Colon (tissue), 2 donors: ENCODE measurements around the gene SCMH1.
"Not testable (repeated sequence)": the region's sequence is repeated elsewhere in the genome, so short reads cannot be mapped to it uniquely, and the experiment has no call there.

Experiments
- FAIRE-seq: peaks from 2 replicates; lab custom pipeline; 2012; peaks lifted over from hg19 to GRCh38; lab: Jason Lieb, UNC
- donor health status: control.
- donor health status: control.

The SCMH1 gene

DNA sequence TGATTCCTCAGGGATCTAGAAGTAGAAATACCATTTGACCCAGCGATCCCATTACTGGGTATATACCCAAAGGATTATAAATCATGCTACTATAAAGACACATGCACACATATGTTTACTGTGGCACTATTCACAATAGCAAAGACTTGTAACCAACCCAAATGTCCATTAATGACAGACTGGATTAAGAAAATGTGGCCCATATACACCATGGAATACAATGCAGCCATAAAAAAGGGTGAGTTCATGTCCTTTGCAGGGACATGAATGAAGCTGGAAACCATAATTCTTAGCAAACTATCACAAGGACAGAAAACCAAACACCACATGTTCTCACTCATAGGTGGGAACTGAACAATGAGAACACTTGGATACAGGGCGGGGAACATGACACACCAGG lies 30.5 kb downstream of the SCMH1 start:
- FAIRE-seq: not testable (repeated sequence)

DNA sequence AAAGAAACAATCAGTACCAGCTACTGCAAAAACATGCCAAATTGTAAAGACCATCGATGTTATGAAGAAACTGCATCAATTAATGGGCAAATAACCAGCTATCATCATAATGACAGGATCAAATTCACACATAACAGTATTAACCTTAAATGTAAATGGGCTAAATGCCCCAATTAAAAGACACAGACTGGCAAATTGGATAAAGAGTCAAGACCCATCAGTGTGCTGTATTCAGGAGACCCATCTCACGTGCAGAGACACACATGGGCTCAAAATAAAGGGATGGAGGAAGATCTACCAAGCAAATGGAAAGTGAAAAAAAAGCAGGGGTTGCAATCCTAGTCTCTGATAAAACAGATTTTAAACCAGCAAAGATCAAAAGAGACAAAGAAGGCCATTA lies 35.1 kb downstream of the SCMH1 start:
- FAIRE-seq: not testable (repeated sequence)

- FAIRE-seq: no peak
Observed at GRCh38 chr1:41200728-41201127, 41.4 kb downstream of the SCMH1 start.

GRCh38 chr1:41199375-41199774 lies 42.7 kb downstream of the SCMH1 start:
- no peak for FAIRE-seq

GRCh38 chr1:41192456-41193178 lies 49.5 kb downstream of the SCMH1 start:
- no peak for FAIRE-seq

DNA sequence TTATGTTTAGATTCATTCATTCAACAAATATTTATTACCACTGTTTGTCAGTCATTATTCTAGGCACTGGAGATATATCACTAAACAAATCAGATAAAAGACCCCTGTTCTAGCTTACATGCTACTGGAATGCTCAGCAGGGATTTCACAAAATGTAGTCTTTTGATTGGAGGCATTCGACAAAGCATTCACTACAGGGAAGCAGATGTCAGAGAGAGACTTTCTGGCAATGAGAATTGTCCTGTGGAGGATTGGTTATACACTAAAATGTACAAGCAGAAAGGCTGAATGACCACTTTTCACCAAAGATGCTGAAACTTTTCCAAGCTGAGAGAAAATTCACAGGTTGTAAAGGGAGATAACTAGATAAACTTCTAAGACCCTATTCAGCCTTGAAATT lies 57.7 kb downstream of the SCMH1 start:
- FAIRE-seq: no peak

DNA sequence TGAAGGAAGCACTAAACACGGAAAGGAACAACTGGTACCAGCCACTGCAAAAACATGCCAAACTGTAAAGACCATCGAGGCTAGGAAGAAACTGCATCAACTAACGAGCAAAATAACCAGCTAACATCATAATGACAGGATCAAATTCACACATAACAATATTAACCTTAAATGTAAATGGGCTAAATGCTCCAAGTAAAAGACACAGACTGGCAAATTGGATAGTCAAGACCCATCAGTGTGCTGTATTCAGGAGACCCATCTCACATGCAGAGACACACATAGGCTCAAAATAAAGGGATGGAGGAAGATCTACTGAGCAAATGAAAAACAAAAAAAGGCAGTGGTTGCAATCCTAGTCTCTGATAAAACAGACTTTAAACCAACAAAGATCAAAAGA lies 63.9 kb downstream of the SCMH1 start:
- FAIRE-seq: not testable (repeated sequence)

- no peak for FAIRE-seq
Observed at GRCh38 chr1:41175546-41175945, 66.6 kb downstream of the SCMH1 start.

GRCh38 chr1:41174170-41174569 lies 67.9 kb downstream of the SCMH1 start:
- no peak for FAIRE-seq

DNA sequence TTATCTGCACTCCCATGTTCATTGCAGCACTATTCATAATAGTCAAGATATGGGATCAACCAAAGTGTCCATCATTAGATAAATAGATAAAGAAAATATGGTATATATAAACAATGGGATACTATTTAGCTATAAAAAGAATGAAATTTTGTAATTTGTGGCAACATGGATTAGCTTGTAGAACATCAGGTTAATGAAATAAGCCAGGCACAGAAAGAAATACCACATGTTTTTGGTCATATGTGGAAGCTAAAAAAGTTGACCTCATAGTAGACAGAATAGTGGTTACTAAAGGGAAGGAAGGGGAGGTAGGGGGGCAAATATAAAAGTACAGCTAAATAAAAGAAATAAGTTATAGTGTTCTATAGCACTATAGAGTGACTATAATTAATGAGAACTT lies 68.5 kb downstream of the SCMH1 start:
- FAIRE-seq: no peak

DNA sequence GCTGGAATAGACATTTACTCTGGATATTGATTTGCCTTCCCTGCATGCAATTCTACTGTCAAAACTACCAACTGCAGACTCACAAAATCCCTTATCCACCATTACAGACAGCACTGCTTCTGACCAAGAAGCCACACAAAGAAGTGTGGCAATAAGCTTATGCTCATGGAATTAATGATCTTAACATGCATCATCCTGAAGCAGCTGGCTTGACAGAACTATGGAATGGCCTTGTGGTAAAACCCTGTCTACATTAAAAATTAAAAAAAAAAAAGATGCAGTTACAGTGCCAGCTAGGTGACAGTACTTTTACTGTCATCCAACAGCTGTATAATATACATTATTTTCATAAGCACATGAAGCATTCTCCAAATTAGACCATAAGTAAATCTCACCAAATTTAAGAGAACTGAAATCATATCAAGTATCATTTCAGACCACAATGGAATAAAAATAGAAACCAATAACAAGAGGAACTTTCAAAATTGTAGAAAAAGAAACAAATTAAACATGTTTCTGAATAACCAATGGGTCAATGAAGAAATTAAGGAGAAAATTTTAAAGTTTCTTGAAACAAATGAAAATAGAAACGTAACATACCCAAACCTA lies 70.7 kb downstream of the SCMH1 start:
- FAIRE-seq: no peak

DNA sequence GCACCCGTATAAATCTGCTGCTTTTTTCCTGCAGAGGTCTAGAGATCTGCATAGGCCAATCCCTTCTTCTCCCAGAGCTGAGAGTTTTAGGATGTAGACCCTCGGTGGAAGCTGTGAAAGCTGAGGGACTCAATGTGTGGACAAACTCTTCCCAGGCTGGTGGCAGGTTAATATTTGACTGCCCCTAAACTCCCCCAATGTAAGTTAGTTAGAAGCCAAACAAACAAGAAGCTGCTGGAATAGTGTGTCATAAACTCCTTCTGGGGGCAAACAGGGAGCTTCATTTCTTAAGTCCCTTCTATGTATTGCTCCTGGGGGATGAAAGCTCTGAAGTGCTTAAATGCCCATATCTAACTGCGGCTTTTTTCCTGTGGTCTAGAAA lies 72.3 kb downstream of the SCMH1 start:
- no peak for FAIRE-seq

DNA sequence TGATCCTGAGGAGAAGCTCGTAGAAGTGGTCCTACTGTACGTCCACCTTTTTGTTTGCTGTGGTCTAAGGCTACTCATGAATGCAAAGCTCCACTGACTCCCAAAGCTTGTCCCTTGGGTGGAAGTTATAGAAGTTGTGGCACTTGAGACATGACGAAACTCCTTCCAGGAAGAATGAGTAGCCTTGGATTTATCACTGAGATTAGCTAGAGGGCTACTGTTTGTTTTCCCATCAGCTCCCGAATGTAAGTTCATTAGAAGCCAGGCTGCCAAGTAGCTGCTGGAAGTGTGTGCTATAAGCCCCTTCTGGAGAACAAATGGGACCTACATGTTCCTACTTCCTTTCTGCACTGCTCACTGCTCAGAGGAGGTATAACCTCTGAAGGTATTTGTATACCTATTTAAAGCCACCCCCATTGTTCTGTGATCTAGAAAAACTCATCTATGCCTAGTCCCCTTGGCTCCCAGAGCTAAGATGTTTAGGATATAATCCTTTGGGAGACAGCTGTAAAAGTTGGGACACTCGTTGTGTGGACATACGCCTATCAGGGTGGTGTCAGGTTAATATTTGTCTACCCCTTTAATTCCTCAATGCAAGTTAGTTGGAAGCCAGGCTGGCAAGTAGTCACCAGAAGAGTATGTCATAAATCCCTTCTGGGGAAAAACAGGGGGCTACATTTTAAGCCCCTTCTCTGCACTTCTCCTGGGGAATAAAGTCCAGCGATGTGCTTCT lies 72.9 kb downstream of the SCMH1 start:
- FAIRE-seq: no peak

DNA sequence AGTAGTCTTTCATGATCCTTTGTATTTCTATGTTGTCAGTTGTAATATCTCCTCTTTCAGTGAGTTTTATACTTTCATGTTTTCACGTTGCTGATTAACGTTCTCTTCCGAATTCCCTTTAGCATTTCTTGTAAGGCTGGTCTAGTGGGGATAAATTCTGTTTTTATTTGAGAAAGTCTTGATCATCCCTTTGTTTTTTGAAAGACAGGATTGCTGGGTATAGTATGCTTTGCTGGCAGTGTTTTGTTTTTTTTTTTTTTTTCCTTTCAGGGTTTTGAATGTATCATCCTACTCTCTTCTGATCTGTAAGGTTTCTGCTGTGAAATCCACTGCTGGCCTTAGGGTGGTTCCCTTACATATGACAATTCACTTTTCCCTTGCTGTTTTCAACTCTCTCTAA lies 74.4 kb downstream of the SCMH1 start:
- no peak for FAIRE-seq

- FAIRE-seq: no peak
Observed at GRCh38 chr1:41164727-41165126, 77.4 kb downstream of the SCMH1 start.

- no peak for FAIRE-seq
Observed at GRCh38 chr1:41162441-41162840, 79.7 kb downstream of the SCMH1 start.

GRCh38 chr1:41161846-41162245 lies 80.3 kb downstream of the SCMH1 start:
- FAIRE-seq: no peak

DNA sequence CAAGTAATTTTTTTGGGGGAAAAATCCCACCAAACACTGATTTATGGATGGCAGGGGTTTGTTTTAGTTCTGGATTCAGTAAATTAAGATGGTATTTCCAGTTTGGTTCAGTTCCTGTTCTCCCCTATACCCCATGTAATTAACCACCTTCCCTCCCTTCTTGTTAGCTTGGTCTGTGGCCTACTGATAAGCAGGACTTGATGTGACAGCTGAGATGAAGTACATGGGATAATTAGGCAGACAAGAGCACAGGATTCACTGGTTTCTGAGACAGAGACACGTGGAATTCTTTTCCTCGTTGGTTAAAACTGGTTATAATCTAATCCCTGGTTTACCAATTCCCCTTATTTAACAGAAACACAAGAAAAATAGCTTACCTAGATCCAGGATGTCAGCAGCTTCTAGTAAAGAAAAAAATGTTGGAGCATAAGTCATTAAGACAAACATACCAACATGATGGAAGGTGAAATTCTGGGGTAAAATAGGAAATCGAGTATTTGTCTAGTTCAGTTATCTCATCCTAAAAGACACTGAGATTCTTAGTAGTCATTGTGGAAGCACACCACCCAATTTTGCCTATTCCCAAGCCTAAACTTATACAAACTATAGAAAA lies 81.5 kb downstream of the SCMH1 start:
- no peak for FAIRE-seq

DNA sequence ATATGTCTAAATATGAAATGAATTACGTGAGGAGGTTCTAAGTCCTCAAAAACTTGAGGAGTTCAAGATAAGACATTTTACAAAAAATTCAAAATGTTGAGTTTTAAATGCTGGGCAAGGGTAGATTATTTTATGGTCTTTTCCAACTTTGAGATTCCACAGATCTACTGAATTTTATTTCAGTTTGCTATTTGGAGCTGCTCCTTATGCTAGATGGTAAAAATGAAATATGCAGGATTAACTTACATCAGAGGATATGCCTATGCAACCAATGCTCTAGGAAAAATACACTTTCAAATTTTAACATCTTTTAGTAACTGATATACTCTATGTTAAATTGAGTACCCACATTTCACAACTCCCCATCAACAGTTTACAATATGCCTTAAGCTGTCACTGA lies 83.1 kb downstream of the SCMH1 start:
- FAIRE-seq: no peak

- no peak for FAIRE-seq
Observed at GRCh38 chr1:41158147-41158875, 83.8 kb downstream of the SCMH1 start.

GRCh38 chr1:41155105-41155504 lies 87.0 kb downstream of the SCMH1 start:
- no peak for FAIRE-seq

DNA sequence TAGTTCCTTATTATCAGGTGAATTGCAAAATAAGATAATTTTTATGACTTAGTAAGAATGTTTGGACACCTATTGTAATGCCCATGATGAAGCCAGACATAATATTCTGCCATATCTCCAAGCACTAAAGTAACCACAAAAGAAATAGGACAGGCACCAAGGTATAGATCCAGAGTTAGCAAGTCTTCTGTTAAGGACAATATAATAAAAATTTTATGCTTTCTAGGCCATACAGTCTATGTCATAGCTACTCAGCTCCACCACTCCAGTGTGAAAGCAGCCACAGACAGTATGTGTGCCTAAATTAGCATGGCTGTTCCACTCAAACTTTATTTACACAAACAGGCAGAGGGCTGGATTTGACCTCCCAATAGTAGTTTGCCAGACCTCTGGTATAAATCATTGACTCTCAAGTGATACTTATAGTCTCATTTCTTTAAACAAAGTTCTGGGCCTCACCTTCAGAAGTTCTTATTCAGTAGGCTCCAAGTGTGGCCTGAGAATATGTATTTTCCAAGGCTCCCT lies 88.3 kb downstream of the SCMH1 start:
- no peak for FAIRE-seq
